Liver (tissue), 9 donors: ENCODE results near the gene TIPIN. TPM values are rescaled to one million over a fixed set of nuclear protein-coding genes. Genes with fewer than 3 reads are reported as not detected.

Experiments used
- DNase-seq: peaks from one replicate; pipeline ENCODE4 v3.0.0-alpha.2; 2017; ENCODE audit warnings: low spot score
- H3K27ac ChIP-seq, 2 donors: one replicate each; pipeline ENCODE4 v1.7.0; 2013; ENCODE audit warnings: inconsistent platforms in 2 of 2, low read length in 2 of 2, control low read depth in 1 of 2, low read depth in 1 of 2, mild to moderate bottlenecking in 1 of 2
- H3K27me3 ChIP-seq, 4 donors: one replicate each; pipeline versions ENCODE4 v1.6.1 to v1.7.0; 2013; ENCODE audit warnings: low read length in 3 of 4, inconsistent platforms in 1 of 4, mild to moderate bottlenecking in 1 of 4, moderate library complexity in 1 of 4; ENCODE audit not compliant: control insufficient read depth in 4 of 4, insufficient read depth in 4 of 4
- H3K36me3 ChIP-seq, 4 donors: one replicate each; pipeline versions ENCODE4 v1.6.1 to v1.7.0; 2013; ENCODE audit warnings: low read length in 3 of 4, mild to moderate bottlenecking in 3 of 4, low read depth in 1 of 4, moderate library complexity in 1 of 4; ENCODE audit not compliant: control insufficient read depth in 4 of 4, insufficient read depth in 3 of 4
- H3K4me1 ChIP-seq, 4 donors: one replicate each; pipeline versions ENCODE4 v1.6.1 to v1.7.0; 2013; ENCODE audit warnings: low read length in 3 of 4, mild to moderate bottlenecking in 3 of 4, moderate library complexity in 1 of 4; ENCODE audit not compliant: control insufficient read depth in 4 of 4, insufficient read depth in 4 of 4
- H3K4me3 ChIP-seq, 3 donors: one replicate each; pipeline versions ENCODE4 v1.6.1 to v1.7.0; 2013; ENCODE audit warnings: low read length in 3 of 3, control low read depth in 1 of 3, low read depth in 1 of 3, mild to moderate bottlenecking in 1 of 3
- H3K9ac ChIP-seq, 2 donors: one replicate each; pipeline ENCODE4 v1.7.0; 2013; ENCODE audit warnings: low read length in 2 of 2, mild to moderate bottlenecking in 2 of 2, moderate library complexity in 2 of 2, control low read depth in 1 of 2, low read depth in 1 of 2
- H3K9me3 ChIP-seq, 4 donors: one replicate each; pipeline versions ENCODE4 v1.6.1 to v1.7.0; 2013; ENCODE audit warnings: low read length in 3 of 4; ENCODE audit not compliant: control insufficient read depth in 4 of 4
- GABPA ChIP-seq, 2 donors: IDR thresholded peaks in 1 of 2; conservative IDR thresholded peaks in 1 of 2; 2 replicates each; pipeline ENCODE4 v1.6.1; 2016; ENCODE audit warnings: antibody characterized with exemption in 2 of 2, mild to moderate bottlenecking in 1 of 2, moderate library complexity in 1 of 2
- HNF4G ChIP-seq: IDR thresholded peaks from 2 replicates; pipeline ENCODE4 v1.6.1; 2016; ENCODE audit warnings: antibody characterized with exemption
- JUND ChIP-seq, 2 donors: IDR thresholded peaks; 2 replicates each; pipeline ENCODE4 v1.6.1; 2016; ENCODE audit warnings: antibody characterized with exemption in 2 of 2
- SP1 ChIP-seq: IDR thresholded peaks from 2 replicates; pipeline ENCODE4 v1.6.1; 2018; ENCODE audit warnings: antibody characterized with exemption, mild to moderate bottlenecking
- TAF1 ChIP-seq: conservative IDR thresholded peaks from 2 replicates; pipeline ENCODE4 v1.6.1; 2016; ENCODE audit warnings: antibody characterized with exemption, mild to moderate bottlenecking
- WGBS: extraction: QIAGEN DNeasy Blood & Tissue Kit; methylation state at CpG from one replicate; pipeline ENCODE4 v1.1.7; 2013; 5-methylcytosine and 5-hydroxymethylcytosine counted together
- polyA plus RNA-seq, 2 donors: library from polyadenylated mRNA; stranded (reverse) in 1 of 2; unstranded in 1 of 2; fragments of 200-250 nt in 1 of 2; fragments of >200 nt in 1 of 2; fragmentation: Nextera tagmentation in 1 of 2; extraction: Ambion mirVana in 1 of 2; gene quantifications; one replicate each; pipeline versions ENCODE4 v1.2.1 to v1.2.3, GENCODE V29; 2013 to 2015
- total RNA-seq, 2 donors: library from RNA; depleted of rRNA; stranded (reverse); fragments of >200 nt; gene quantifications; one replicate each; pipeline ENCODE4 v1.2.3, GENCODE V29; 2014
- TF ChIP-seq, protein P1 (sequence below): IDR thresholded peaks from 2 replicates; pipeline ENCODE4 v1.6.1; 2016; ENCODE audit warnings: antibody characterized with exemption, mild to moderate bottlenecking
- TF ChIP-seq, protein P2 (sequence below): fragments of 150-350 bp; IDR thresholded peaks from 2 replicates; pipeline ENCODE4 v1.5.1; 2017; ENCODE audit warnings: improper control_type of control experiment, low read depth, low read length; ENCODE audit not compliant: missing input control
- TF ChIP-seq, protein P3 (sequence below): IDR thresholded peaks from 2 replicates; pipeline ENCODE4 v1.6.1; 2016; ENCODE audit warnings: antibody characterized with exemption
- TF ChIP-seq, protein P4 (sequence below): IDR thresholded peaks from 2 replicates; pipeline ENCODE4 v1.6.1; 2016; ENCODE audit warnings: antibody characterized with exemption
- TF ChIP-seq, protein P5 (sequence below): IDR thresholded peaks from 2 replicates; pipeline ENCODE4 v1.6.1; 2016; ENCODE audit warnings: antibody characterized with exemption
- donor health status: healthy.
- donor health status: healthy.
- donor health status: healthy.
- donor health status: healthy.
- donor health status: healthy.

Gene TIPIN
- total and polyA plus RNA-seq, 4 donors: 2.2 to 5.9 (median 2.6) TPM

DNA sequence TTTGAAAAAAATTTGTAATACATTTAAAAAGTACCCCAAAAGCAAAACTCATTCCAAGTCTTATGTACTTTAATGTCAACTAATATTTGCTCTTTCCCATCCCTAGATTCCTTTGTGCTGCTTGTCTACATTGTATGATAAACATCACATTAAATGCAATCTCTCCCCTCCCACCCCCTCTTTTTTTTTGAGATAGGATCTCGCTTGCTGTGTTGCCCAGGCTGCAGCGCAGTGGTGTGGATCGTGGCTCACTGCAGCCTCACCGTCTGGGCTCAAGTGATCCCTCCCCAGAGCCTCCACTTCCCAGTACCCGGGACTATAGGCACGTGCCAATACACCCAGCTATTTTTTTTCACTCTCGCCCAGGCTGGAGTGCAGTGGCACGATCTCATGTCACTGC, 42.8 kb upstream of the TIPIN start (continued):
- TF ChIP-seq, protein P1, sequence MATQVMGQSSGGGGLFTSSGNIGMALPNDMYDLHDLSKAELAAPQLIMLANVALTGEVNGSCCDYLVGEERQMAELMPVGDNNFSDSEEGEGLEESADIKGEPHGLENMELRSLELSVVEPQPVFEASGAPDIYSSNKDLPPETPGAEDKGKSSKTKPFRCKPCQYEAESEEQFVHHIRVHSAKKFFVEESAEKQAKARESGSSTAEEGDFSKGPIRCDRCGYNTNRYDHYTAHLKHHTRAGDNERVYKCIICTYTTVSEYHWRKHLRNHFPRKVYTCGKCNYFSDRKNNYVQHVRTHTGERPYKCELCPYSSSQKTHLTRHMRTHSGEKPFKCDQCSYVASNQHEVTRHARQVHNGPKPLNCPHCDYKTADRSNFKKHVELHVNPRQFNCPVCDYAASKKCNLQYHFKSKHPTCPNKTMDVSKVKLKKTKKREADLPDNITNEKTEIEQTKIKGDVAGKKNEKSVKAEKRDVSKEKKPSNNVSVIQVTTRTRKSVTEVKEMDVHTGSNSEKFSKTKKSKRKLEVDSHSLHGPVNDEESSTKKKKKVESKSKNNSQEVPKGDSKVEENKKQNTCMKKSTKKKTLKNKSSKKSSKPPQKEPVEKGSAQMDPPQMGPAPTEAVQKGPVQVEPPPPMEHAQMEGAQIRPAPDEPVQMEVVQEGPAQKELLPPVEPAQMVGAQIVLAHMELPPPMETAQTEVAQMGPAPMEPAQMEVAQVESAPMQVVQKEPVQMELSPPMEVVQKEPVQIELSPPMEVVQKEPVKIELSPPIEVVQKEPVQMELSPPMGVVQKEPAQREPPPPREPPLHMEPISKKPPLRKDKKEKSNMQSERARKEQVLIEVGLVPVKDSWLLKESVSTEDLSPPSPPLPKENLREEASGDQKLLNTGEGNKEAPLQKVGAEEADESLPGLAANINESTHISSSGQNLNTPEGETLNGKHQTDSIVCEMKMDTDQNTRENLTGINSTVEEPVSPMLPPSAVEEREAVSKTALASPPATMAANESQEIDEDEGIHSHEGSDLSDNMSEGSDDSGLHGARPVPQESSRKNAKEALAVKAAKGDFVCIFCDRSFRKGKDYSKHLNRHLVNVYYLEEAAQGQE: no peak
- no peak for TF ChIP-seq JUND (IDR thresholded peaks at IDR 0.05)

DNA sequence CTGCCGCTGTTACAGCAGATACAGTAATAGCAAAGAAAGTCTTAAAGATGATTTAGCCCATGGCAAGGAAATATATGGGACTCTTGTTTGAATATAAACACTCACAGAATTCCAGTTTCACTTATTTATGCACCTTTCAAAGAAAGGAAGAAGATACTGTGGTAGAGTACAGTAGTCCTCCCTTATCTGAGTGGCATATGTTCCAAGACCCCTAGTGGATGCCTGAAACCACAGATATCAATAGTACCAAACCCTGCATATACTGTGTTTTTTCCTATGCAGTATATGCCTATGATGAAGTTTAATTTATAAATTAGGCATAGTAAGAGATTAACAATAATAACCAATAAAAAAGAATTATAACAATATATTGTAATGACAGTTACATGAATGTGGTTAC, 38.4 kb upstream of the TIPIN start:
- no peaks in the 10 kb centered on the region for H3K9me3 ChIP-seq

More for the DNA sequence above, 38.4 kb upstream of the TIPIN start:
- no peaks in the 10 kb centered on the region for H3K27me3 ChIP-seq
- TF ChIP-seq, protein P2, sequence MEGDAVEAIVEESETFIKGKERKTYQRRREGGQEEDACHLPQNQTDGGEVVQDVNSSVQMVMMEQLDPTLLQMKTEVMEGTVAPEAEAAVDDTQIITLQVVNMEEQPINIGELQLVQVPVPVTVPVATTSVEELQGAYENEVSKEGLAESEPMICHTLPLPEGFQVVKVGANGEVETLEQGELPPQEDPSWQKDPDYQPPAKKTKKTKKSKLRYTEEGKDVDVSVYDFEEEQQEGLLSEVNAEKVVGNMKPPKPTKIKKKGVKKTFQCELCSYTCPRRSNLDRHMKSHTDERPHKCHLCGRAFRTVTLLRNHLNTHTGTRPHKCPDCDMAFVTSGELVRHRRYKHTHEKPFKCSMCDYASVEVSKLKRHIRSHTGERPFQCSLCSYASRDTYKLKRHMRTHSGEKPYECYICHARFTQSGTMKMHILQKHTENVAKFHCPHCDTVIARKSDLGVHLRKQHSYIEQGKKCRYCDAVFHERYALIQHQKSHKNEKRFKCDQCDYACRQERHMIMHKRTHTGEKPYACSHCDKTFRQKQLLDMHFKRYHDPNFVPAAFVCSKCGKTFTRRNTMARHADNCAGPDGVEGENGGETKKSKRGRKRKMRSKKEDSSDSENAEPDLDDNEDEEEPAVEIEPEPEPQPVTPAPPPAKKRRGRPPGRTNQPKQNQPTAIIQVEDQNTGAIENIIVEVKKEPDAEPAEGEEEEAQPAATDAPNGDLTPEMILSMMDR: no peak
- TF ChIP-seq HNF4G (no peak), TAF1 (no peak), SP1 (no peak), GABPA (IDR thresholded peaks at IDR 0.05 in 1 of 2, conservative IDR thresholded peaks at IDR 0.05 in 1 of 2) (no peak)
- TF ChIP-seq, protein P3, sequence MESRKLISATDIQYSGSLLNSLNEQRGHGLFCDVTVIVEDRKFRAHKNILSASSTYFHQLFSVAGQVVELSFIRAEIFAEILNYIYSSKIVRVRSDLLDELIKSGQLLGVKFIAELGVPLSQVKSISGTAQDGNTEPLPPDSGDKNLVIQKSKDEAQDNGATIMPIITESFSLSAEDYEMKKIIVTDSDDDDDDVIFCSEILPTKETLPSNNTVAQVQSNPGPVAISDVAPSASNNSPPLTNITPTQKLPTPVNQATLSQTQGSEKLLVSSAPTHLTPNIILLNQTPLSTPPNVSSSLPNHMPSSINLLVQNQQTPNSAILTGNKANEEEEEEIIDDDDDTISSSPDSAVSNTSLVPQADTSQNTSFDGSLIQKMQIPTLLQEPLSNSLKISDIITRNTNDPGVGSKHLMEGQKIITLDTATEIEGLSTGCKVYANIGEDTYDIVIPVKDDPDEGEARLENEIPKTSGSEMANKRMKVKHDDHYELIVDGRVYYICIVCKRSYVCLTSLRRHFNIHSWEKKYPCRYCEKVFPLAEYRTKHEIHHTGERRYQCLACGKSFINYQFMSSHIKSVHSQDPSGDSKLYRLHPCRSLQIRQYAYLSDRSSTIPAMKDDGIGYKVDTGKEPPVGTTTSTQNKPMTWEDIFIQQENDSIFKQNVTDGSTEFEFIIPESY: no peak
- TF ChIP-seq, protein P1: no peak
- TF ChIP-seq, protein P4, sequence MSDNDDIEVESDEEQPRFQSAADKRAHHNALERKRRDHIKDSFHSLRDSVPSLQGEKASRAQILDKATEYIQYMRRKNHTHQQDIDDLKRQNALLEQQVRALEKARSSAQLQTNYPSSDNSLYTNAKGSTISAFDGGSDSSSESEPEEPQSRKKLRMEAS: no peak
- TF ChIP-seq, protein P5, sequence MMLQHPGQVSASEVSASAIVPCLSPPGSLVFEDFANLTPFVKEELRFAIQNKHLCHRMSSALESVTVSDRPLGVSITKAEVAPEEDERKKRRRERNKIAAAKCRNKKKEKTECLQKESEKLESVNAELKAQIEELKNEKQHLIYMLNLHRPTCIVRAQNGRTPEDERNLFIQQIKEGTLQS: no peak
- WGBS: 99% methylated on average over 1 of the region's 1 CpG
- no peak overlapping the region for H3K9ac ChIP-seq
- H3K4me1 ChIP-seq: peaks cover 0 to 12% (median 2%) of the 10 kb centered on the region in 4 donors
- H3K4me3 ChIP-seq: no peak overlapping the region
- peaks cover 0 to 6% (median 3%) of the 10 kb centered on the region in 4 donors for H3K36me3 ChIP-seq
- DNase-seq: no peak
- no peak overlapping the region for H3K27ac ChIP-seq
